HG02610 (cell line): ENCODE data around the gene SLC25A25.
"Not testable (repeated sequence)": the region's sequence is repeated elsewhere in the genome, so short reads cannot be mapped to it uniquely, and the experiment has no call there.

ENCODE experiments used
- ATAC-seq: cut with Tn5 transposase; IDR thresholded peaks from one replicate; pipeline ENCODE4 v1.9.1; 2021; ENCODE audit warnings: mild to moderate bottlenecking, moderate library complexity; ENCODE audit not compliant: unreplicated experiment

The SLC25A25 gene

GRCh38 chr9:128051932-128052709, 15.9 kb upstream of the SLC25A25 start:
- ATAC-seq, result no peak

GRCh38 chr9:128053560-128053959, 14.5 kb upstream of the SLC25A25 start:
- no peak for ATAC-seq

- no peak for ATAC-seq
Measured at GRCh38 chr9:128054087-128054486, 13.9 kb upstream of the SLC25A25 start.

DNA sequence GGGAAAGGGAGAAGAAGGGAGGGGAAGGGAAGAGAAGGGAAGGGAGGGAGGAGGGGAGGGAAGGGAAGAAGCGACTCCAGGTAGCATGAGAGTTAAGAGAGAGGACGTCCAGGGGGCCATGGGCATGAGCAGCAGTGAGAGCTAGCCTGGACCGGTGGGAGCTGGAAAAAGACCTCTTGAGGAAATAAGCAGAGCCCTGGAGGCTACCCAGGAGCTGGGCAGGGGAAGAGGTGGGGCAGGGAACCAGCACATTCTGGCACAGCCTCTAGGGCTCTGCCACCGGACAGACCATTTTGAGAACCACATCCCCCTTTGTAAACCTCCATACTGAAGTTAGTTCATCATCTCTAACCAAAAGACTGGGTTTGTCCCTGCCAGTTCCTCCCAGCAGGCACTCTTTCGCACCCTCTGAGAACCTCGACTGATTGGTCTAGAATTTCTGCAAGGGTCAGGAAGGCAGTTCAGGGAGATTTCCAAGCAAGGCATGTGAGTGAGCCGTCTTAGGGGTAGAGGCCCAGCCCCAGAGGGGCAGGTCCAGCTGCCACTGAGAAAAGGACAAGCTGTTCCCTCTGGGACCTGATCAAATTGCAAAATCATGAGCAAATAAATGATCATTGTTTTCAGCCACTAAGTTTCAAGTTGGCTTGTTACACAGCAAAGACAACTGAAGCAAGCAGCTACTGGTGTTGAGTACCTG, 12.5 kb upstream of the SLC25A25 start:
- ATAC-seq, result no peak

GRCh38 chr9:128056086-128056485, 11.9 kb upstream of the SLC25A25 start:
- no peak for ATAC-seq

- ATAC-seq, result no peak
Measured at GRCh38 chr9:128056887-128057723, 10.9 kb upstream of the SLC25A25 start.

GRCh38 chr9:128057724-128058409, 10.2 kb upstream of the SLC25A25 start:
- ATAC-seq, result no peak

DNA sequence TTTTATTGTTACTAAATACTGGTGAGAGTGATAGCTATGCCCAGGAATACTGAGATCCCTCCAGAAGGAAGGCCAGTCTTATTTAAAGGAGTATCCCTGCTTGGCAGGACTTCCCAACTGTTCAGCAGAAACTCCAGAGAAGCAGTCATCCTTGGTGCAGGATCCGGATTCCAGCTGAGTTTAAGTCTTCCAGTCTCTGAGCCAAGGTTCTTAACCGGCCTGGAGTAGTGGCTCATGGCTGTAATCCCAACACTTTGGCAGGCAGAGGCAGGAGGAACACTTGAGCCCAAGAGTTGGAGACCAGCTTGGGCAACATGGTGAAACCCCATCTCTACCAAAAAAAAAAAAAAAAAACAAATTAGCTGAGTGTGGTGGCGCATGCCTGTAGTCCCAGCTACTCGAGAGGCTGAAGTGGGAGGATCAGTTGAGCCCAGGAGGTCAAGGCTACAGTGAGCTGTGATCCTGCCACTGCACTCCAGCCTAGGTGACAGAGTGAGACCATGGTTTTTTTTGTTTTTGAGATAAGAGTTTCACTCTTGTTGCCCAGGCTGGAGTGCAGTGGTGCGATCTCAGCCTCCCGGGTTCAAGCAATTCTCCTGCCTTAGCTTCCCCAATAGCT, 8.6 kb upstream of the SLC25A25 start:
- ATAC-seq, result no peak

GRCh38 chr9:128061275-128061960, 6.6 kb upstream of the SLC25A25 start:
- ATAC-seq, result no peak

- no peak for ATAC-seq
Measured at GRCh38 chr9:128062279-128062678, 5.8 kb upstream of the SLC25A25 start.

DNA sequence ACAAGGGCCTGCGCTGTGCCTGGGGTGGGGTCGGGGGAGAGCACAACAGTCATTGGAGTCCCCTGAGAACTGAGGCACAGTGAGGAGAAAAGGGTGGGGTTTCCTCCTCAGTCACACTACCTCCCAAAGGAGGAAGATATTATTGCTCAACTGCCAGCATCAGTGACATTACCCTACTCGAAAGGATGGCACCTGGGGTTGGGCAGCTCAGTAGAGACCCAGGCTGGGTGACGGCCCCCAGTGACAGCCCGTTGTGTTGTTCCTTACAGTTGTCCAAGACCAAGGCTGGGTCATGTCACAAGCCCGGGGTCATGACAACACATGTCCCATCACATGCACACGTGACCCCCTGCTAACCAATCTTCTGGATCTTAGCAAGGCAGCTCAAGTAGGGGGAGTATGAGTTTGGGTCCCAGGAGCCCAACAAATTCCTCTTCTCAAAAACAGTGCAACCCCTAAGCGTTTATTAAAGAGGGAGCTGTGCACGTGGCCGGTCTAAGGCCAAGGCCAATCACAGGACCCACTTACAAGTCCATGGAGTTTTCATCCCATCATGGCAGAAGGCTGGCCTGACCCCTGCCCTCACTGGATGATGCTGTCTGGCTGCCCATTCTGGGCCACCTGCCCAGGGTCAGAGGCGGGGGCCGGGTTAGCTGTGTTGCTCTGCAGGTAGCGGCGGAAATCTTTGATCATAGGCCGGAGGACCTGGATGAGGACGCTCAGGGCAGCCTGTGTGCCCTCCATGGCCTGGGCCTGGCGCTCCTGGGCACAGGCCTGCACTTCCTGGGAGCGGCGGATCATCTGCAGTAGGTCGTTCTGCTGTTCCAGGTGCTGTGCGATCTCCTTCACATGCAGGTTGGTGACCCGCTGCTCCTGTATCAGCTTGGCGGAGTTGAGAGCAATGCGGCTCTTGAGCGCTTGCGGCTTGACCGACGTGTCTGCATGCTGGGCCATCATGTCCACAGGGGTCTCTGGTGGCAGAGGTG, 4.9 kb upstream of the SLC25A25 start:
- ATAC-seq, result no peak

DNA sequence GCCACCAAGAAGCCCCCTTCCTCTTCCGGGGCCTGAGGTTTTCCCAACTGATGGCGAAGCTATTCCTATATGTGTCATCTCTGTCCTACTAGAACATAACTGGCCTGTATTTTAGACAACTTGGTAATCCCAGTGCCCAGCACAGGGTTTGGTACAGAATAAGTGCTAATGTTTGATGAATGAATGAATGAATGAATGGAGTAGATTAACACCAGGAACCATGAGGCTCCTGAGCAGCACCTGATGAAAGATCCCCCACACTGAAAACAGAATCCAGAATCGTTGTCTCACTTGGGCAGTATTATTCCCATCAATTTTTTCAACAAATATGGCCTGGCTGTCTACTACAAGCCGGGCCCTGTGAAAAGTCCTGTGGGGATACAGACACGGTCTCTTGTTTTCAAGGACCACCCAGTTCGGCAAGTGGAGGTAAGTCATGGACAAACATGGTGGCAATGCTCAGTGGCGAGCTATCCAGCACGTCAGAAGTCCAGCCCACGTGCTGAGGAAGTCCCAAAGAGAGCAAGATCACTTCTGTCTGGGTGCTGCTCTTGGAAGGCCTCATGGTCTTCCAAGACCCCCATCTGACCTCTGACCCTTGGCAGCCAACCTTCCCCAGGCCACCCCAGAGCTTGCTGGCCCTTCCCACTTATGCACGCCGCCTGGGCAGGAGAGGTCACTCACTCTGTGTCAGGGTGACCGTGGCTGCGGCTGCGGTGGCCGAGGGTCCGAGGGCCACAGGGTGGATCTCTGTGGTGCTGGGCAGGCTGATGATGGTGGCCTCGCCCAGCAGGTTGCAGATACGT, 1.9 kb upstream of the SLC25A25 start:
- no peak for ATAC-seq

DNA sequence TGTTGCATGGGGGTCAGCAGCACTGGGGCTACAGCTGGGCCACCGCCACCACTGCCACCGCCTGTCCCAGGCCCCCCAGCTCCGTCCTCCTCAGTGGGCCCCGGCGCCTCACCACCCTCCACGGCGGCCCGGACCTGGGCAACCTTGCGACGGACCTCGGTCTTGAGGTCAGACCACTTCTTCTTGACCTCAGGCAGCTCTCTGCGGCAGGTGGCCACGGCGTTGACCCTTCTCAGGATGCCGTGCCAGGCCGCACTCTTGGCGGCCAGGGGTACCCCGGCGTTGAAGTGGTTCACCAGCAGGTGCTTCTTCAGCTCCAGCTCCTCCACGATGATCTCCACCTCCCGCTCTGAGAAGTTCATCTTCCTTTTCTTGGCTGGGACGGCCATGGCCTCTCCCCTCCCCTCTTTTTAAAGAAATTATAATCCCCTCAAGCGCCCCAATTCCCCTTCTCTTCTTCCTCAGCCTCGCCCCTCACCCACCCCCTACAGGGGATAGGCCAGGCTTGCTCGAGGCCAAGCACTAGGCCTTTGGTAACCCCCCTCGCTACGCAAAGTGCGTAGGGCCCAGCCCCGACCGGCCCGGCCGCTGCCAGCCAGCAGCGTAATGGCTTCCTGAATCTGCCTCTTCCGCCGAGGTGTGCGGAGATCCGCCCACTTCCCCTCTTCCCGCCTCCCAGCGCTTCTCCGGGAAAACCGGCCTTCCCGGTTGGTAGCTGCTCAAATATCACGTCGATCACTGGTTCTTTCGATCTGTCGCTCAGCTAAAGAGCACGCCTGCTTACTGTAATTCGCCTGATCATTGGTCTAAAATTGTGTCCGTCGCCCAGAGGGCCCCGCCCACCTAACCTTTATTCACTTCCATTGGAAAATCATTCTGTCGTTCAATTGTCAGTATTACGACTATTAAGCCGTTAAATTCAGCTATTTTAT, 1.1 kb upstream of the SLC25A25 start, which contains the start of gene NAIF1:
Gene NAIF1 (minus strand): TSS at position 608 of the 932 bp plus-strand sequence. CDS start 219 bp downstream, at position 389.
- ATAC-seq, result peak; percentile 61

DNA sequence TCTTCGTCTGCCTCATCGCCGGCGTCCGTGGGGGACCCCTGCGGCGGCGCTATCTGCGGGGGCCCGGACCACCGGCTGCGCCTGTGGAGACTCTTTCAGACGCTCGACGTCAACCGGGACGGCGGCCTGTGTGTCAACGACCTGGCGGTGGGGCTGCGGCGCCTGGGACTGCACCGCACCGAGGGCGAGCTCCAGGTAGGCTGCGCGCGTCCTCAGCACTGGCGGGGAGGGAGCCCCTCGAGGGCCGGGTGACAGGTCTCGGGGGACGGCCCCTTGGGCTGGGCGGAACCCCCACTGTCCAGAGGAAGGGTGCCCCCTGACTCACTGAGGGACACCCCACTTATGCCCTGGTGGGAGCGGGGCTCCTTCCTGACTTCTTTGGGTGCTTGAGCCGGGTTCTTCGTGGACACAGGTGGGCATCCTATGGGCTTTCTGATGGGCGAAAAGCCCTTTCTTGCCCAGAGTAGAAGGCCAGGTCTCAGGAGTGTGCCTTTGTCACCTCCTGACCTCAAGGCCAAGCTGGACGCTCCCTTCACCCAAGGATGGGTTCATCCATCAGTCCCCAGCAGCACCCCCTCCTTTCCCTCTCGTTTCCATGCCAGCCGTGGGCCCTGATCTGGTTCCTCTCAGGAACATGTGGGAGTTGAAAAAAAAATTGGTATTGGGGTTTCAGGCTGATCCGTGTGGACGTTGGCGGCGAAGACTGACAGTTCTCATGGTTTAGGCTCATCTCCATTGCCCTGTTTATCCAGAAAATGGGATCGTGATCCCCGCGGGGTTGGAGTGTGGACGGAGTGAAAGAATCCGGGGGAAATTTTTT, 564 bp downstream of the SLC25A25 start:
- peak; percentile 16 for ATAC-seq

DNA sequence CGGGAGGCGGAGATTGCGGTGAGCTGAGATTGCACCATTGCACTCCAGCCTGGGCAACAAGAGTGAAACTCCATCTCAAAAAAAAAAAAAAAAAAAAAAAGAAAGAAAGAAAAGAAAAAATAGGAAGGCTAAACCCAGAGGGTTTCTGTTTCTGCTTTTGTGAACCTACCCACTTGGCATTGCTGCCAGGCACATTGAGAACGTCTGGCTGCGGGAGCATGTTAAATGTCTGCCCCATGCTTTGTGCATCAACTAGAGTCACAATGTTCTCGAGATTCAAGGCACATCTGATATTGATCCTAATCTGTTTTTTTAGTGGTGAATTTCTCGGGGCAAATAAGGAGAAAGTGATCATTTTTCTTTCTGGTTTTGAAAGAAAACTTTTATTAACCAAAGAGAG, 2.8 kb downstream of the SLC25A25 start:
- no peak for ATAC-seq

DNA sequence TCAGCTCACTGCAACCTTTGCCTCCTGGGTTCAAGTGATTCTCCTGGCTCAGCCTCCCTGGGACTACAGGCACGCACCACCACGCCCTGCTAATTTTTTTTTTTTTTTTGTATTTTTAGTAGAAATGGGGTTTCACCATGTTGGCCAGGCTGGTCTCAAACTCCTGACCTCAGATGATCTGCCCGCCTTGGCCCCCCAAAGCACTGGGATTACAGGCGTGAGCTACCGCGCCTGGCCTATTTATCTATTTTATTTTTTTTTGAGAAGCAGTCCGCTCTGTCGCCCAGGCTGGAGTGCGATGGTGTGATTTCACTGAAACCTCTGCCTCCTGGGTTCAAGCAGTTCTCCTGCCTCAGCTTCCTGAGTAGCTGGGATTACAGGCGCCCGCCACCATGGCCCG, 3.4 kb downstream of the SLC25A25 start:
- ATAC-seq, result not testable (repeated sequence)
